ENCODE data around the gene CNN2.

The CNN2 gene

DNA sequence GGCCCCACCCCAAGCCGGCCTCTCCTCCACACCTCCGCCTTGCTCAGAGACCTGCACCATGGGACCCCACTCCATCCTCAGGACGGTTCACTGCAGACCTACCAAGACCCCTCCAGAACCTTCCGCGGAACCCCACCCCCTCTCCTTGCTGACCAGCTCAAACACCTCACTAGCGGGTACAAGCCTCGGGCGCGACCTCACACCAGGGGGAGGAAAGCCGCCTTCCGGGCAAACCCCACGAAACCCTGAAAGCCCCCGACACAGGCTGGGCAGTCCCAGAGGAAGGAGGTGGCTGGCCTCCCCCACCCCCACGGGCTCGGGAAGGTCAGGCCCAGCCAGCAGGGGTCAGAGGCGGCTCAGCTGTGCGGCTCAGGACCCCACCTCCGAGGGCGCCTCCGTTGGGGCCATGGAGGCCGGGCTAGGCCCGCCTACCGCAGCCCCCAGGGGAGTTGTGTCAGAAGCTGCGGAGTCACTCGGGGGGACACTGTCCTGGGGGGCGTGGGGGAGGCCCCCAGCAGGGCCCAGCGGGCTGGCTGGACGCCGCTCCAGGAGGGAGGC lies 16.3 kb upstream of the CNN2 start:
- no peak overlapping the region for H2AFZ ChIP-seq (ENCODE audit: low read depth, low read length)
- H3K27me3 ChIP-seq (ENCODE audit: insufficient read depth, low read length) = no peaks in the 10 kb centered on the region
- H3K36me3 ChIP-seq (ENCODE audit: insufficient read depth, low read length) = peaks cover 44% of the 10 kb centered on the region
- no peaks in the 10 kb centered on the region for H3K4me1 ChIP-seq (ENCODE audit: insufficient read depth, low read length)
- no peak overlapping the region for H3K4me3 ChIP-seq (ENCODE audit: low read length)
- no peaks in the 10 kb centered on the region for H3K9me3 ChIP-seq (ENCODE audit: low read length)

DNA sequence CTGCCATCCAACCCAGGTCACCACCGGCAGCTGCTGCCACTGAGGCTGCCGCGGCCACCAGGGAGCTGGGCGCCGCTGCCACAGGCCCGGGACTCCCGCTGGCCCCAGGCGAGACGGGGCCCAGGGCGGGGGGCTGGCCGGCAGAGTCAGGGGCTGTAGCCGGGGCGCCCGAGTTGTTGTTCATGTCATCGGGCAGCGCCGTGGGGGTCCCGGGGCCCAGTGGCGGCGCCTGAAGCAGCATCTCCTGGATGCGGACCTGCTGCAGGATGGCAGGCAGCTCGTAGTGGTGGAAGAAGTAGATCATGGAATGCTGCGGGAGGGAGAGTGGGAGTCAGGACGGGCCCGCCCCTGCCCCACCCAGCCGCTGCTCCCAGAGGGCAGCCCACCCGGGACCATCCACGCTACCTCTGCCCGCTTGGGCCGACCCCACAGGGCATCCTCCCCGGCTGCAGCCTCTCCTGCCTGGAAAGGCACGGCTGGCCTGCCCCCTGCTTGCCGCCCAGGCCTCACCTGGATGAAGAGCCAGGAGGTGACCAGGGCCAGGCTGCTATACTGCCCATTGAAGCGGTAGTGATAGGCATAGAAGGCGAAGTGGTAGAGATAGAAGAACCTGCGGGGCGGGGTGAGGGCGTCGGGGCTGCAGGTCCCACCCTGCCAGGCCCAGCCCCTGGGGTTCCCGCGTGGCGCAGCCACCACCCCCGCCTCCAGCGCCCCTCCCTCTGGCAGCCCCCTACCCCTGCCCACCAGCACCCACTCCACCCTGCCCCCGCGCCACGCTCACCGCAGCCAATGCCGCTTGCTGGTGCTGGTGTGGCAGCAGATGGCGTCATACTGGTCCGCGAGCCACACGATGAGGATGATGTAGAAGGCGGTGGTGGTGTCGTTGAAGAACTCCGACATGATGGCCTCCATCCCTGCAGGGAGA lies 15.6 kb upstream of the CNN2 start:
- H3K4me3 ChIP-seq (ENCODE audit: low read length) = no peak overlapping the region
- peaks cover 5% of the 10 kb centered on the region for H3K4me1 ChIP-seq (ENCODE audit: insufficient read depth, low read length)
- H3K27me3 ChIP-seq (ENCODE audit: insufficient read depth, low read length) = no peaks in the 10 kb centered on the region
- H3K9me3 ChIP-seq (ENCODE audit: low read length) = no peaks in the 10 kb centered on the region
- H2AFZ ChIP-seq (ENCODE audit: low read depth, low read length) = no peak overlapping the region
- peaks cover 44% of the 10 kb centered on the region for H3K36me3 ChIP-seq (ENCODE audit: insufficient read depth, low read length)

DNA sequence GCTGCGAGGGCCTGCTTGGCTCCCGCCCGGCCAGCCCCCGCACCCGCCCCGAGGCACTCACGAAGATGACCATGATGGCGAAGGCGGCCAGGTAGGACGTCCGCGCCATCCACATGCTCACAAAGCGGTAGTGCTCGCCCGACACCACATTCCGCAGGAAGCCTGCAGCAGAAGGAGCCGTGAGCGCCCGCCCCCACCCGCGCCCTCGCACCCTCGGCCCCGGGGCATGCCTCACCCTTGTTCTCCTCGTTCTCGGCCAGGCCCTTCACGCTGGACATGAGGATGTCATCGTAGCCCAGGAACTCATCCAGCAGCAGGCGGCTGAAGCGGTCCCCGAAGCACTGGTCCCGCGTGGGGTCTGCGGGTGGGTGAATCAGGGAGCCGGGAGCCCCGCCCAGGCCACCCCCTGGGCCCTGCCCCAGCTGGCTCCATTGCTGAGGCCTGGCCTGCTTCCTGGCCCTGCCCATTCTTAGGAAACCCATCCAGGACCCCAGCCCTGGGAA lies 14.5 kb upstream of the CNN2 start:
- Histone ChIP-seq H2AFZ (ENCODE audit: low read depth, low read length) (no peak overlapping the region), H3K4me3 (ENCODE audit: low read length) (no peak overlapping the region), H3K27me3 (ENCODE audit: insufficient read depth, low read length) (no peaks in the 10 kb centered on the region), H3K36me3 (ENCODE audit: insufficient read depth, low read length) (peaks cover 44% of the 10 kb centered on the region), H3K4me1 (ENCODE audit: insufficient read depth, low read length) (peaks cover 15% of the 10 kb centered on the region), H3K9me3 (ENCODE audit: low read length) (no peaks in the 10 kb centered on the region)

DNA sequence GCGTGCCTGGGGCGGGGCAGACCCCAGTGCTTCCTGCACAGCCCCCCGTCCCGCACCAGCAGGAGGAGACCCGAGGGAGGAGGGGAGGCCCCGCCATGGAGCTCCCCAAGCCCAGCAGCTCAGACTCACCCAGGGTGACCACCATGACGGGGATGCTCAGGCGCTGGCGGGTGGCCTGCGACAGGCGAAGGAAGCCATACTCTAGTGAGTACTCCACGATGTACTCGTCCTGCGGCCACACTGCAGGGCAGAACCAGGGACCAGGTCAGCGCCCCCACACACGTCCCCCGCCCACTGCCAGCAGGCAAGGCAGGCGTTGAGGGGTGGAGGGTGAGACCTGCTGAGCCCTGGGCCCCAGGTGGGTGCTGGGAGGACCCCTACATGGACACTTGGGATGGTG lies 14.1 kb upstream of the CNN2 start:
- Histone ChIP-seq H2AFZ (ENCODE audit: low read depth, low read length) (no peak overlapping the region), H3K27me3 (ENCODE audit: insufficient read depth, low read length) (no peaks in the 10 kb centered on the region), H3K36me3 (ENCODE audit: insufficient read depth, low read length) (peaks cover 44% of the 10 kb centered on the region), H3K9me3 (ENCODE audit: low read length) (no peaks in the 10 kb centered on the region), H3K4me1 (ENCODE audit: insufficient read depth, low read length) (peaks cover 19% of the 10 kb centered on the region), H3K4me3 (ENCODE audit: low read length) (no peak overlapping the region)

DNA sequence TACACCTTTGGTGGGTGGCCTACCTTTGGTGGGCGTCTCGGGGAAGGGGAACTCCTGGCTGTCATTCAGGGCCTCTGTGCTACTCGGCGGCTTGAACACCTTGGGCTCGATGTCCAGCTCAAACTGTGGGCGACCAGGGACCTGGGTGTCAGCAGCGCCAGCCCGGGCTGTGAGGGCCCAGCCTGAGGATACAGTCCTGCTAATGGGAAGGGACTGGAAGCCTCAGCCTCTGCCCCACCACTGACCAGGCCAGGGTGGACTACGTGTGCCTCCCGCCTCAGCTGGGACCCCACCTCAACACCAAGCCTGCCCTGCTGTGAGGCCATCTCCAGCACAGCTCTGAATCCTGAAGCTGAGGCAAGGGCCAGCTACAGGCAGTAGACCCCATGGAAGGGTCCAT lies 13.2 kb upstream of the CNN2 start:
- Histone ChIP-seq H3K9me3 (ENCODE audit: low read length) (no peaks in the 10 kb centered on the region), H3K4me3 (ENCODE audit: low read length) (no peak overlapping the region), H2AFZ (ENCODE audit: low read depth, low read length) (no peak overlapping the region), H3K27me3 (ENCODE audit: insufficient read depth, low read length) (no peaks in the 10 kb centered on the region), H3K4me1 (ENCODE audit: insufficient read depth, low read length) (peaks cover 28% of the 10 kb centered on the region), H3K36me3 (ENCODE audit: insufficient read depth, low read length) (peaks cover 48% of the 10 kb centered on the region)

DNA sequence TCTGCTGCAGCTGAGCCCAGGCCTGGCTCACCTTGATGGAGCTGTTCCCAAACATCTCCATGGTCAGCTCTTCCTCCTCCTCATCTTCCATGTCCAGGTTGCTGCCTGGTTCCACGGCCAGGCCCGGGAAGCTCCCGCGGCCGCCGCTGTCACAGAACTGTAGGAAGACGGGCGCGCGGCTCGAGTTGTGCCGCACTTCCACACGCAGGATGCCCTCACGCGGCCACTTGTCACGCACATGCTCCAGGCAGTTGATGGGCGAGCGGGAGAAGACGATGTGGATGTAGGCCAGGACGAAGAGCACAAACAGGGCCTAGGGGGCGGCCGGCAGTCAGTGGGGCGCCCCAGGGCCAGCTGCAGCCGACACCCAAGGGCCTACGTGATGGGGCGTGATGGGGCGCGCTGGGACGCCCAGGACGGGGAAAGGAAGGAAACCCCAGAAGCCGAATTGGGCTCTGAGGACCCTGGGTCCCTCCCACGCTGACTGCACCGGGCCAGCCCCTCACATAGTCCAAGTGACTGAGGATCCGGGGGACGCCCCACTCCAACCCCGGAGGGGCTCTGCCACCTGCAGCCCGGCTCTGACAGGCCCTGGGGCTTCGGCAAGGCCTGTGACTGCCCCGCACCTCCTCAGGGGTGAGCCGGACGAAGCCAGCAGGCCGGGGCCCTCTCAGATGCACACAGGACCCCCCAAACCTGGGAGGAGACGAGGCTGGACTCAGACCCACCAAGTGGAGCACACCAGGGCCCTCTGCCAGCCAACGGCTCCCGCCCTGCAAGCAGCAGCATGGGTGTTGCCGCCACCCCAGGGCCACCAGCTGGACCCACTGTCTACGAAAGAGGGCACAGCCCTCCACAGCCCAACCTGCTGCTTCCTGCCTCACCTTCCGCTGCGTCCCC lies 12.0 kb upstream of the CNN2 start:
- Histone ChIP-seq H3K4me1 (ENCODE audit: insufficient read depth, low read length) (peaks cover 35% of the 10 kb centered on the region), H3K36me3 (ENCODE audit: insufficient read depth, low read length) (peaks cover 47% of the 10 kb centered on the region), H3K4me3 (ENCODE audit: low read length) (no peak overlapping the region)

DNA sequence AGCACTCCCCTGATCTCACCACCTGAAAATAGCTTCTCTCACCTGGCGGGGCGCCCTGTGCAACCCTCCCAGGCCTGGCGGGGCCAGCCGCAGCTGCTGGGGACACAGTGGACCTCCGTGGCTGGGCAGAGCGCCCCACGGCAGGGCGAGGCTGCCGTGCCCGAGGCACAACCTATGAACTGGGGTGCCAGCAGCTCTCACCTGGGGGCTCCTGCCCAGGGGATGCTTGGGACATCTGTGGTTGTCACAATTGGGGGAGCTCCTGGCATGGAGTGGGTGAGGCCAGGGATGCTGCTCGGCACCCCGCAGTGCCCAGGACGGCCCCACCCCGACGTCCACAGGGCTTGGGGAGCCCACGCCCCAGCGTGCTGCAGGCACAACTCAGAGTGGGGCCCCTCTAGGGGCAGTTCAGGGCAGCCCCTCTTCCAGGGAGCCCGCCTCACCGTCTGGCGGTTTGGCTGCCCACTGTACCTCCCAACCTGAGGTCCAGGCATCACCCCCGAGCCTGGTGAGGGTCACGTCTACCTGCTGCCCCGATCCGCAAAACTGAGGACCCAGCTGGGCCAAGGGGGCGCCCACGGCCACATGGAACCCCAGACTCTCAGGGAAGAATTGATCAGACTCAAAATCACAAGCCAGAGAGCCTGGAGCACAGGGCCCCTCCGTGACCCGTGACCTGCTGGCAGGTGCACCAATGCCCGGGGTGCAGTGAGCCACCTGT lies 11.2 kb upstream of the CNN2 start:
- H3K4me1 ChIP-seq (ENCODE audit: insufficient read depth, low read length) = peaks cover 43% of the 10 kb centered on the region
- H3K36me3 ChIP-seq (ENCODE audit: insufficient read depth, low read length) = peaks cover 40% of the 10 kb centered on the region

More for the DNA sequence above, 12.0 kb upstream of the CNN2 start:
- Histone ChIP-seq H3K9me3 (ENCODE audit: low read length) (no peaks in the 10 kb centered on the region), H2AFZ (ENCODE audit: low read depth, low read length) (no peak overlapping the region), H3K27me3 (ENCODE audit: insufficient read depth, low read length) (no peaks in the 10 kb centered on the region)

DNA sequence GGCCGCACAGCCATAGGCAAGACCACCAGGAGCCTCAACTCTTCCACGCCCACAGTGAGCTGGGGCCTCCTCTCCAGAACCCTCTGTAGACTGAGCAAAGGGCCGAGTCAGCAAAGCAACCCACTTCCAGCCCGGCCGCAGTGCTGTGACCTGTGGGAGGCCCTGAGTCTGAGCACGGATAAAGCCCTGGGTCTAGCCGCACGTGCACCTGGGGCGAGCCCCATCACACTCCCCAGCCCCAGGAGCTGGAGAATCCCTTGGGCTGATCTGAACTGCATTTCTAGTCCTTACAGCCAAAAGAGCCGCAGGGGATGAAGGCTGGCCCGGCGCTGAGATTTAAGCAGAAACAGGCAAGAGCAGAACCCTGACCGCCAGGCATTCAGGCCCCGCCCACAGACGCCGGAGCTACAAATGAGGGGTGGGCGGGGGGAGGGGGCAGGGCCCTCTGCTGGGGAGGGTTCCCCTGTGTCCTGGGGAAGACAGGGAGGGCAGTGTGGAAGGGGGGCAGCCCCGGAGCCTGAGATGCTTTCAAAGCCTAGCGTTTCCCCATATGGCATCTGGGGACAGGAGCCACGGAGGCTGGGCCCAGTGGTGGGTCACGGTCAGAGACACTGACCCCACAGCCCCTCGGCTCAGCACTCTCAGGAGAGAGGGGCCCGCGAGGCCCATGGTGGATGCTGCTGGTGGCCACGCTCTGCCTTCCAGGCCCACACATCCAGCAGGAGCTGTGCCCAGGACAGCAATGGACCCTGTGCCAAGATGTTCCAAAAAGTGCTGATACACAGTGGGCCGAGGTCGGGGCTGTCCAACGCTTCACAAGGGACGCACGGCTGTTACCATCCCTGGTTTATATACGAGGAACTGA lies 10.4 kb upstream of the CNN2 start:
- Histone ChIP-seq H3K4me1 (ENCODE audit: insufficient read depth, low read length) (peaks cover 43% of the 10 kb centered on the region), H3K27me3 (ENCODE audit: insufficient read depth, low read length) (no peaks in the 10 kb centered on the region), H2AFZ (ENCODE audit: low read depth, low read length) (no peak overlapping the region), H3K4me3 (ENCODE audit: low read length) (no peak overlapping the region), H3K9me3 (ENCODE audit: low read length) (no peaks in the 10 kb centered on the region), H3K36me3 (ENCODE audit: insufficient read depth, low read length) (peaks cover 38% of the 10 kb centered on the region)

More for the DNA sequence above, 11.2 kb upstream of the CNN2 start:
- no peak overlapping the region for H2AFZ ChIP-seq (ENCODE audit: low read depth, low read length)
- no peak overlapping the region for H3K4me3 ChIP-seq (ENCODE audit: low read length)
- H3K27me3 ChIP-seq (ENCODE audit: insufficient read depth, low read length) = no peaks in the 10 kb centered on the region
- no peaks in the 10 kb centered on the region for H3K9me3 ChIP-seq (ENCODE audit: low read length)

DNA sequence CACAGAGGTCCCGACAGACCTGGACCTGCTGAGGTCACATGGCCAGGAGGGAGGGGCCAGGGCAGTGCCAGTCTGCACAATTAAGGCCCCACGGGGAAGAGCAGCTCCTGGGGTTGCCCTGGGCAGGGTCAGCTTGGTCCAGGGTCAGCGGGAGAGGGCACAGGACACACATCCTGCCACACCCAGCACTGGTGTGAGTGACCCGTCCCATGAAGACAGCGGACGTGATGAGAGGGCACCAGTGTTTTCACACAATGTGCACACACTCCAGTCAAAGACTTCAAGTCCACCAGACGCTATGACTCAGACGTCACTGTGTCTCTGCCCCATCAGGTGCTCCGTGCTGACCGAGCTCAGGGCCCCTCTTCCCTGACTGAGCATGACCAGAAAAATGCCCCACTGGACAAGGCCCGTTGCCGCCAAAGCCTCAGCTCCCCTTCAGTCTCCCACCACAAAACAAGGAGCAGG lies 9.7 kb upstream of the CNN2 start:
- H2AFZ ChIP-seq (ENCODE audit: low read depth, low read length) = no peak overlapping the region
- peaks cover 32% of the 10 kb centered on the region for H3K36me3 ChIP-seq (ENCODE audit: insufficient read depth, low read length)
- H3K27me3 ChIP-seq (ENCODE audit: insufficient read depth, low read length) = no peaks in the 10 kb centered on the region
- H3K9me3 ChIP-seq (ENCODE audit: low read length) = no peaks in the 10 kb centered on the region
- H3K4me1 ChIP-seq (ENCODE audit: insufficient read depth, low read length) = peaks cover 43% of the 10 kb centered on the region
- no peak overlapping the region for H3K4me3 ChIP-seq (ENCODE audit: low read length)

DNA sequence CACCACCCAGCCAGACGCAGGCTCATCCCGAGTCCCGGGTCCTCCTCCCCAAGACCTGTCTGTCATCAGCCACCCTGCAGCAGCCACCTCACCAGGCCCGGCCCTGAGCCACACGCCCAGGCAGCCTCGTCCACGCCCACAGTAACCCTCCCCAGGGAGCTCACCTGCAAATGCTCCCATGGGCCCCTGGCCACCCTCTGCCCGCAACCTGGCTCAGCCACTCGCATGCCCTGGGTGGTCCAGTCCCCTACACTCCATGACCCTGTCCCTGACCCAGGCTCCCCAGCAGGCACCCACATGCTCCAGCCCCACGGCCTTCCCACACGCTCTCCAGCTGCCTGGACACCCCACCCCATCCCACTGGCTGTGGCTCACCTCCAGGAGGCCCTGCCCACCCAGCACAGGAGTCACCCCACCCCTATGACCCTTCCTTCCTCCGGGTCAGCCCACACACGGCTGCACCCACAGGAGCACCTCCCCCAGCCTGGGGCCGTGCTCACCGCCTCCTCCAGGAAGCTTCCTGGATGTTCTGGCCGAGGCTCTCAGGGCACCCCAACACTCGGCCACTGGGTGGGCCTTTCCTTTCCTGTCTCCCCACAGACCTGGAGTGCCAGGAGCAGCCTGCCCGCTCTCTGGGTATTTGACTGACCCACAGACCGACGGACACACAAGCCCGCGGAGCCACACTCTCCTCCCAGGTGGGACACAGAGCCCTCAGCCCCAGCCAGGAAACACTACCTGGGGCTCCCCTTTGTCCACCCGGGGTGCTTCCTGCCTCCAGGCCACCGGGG lies 9.1 kb upstream of the CNN2 start:
- H2AFZ ChIP-seq (ENCODE audit: low read depth, low read length) = no peak overlapping the region
- peaks cover 26% of the 10 kb centered on the region for H3K36me3 ChIP-seq (ENCODE audit: insufficient read depth, low read length)
- H3K4me3 ChIP-seq (ENCODE audit: low read length) = no peak overlapping the region

DNA sequence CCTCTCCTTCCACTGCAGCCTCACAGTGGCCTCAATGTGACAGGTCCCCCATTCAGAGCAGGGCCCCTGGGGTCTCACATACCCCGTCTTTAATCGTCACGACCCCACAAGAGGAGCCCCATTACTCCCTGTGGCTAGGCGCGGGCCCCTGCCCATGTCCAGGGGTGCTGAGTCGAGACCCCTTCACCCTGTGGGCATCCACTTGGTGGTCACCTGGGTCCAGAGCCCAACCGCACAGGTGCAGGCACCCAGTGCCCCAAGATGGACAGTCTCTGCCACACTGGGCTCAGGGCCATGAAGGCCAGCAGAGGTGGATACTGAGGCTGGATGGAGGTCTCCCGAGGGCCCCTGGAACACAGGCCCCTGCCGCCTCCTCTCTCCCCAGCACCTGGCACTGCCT lies 8.5 kb upstream of the CNN2 start:
- H3K36me3 ChIP-seq (ENCODE audit: insufficient read depth, low read length) = peaks cover 21% of the 10 kb centered on the region
- H2AFZ ChIP-seq (ENCODE audit: low read depth, low read length) = no peak overlapping the region
- peaks cover 43% of the 10 kb centered on the region for H3K4me1 ChIP-seq (ENCODE audit: insufficient read depth, low read length)
- H3K27me3 ChIP-seq (ENCODE audit: insufficient read depth, low read length) = no peaks in the 10 kb centered on the region
- no peaks in the 10 kb centered on the region for H3K9me3 ChIP-seq (ENCODE audit: low read length)
- no peak overlapping the region for H3K4me3 ChIP-seq (ENCODE audit: low read length)

More for the DNA sequence above, 9.1 kb upstream of the CNN2 start:
- peaks cover 43% of the 10 kb centered on the region for H3K4me1 ChIP-seq (ENCODE audit: insufficient read depth, low read length)
- no peaks in the 10 kb centered on the region for H3K27me3 ChIP-seq (ENCODE audit: insufficient read depth, low read length)
- no peaks in the 10 kb centered on the region for H3K9me3 ChIP-seq (ENCODE audit: low read length)

All from neuron (in vitro differentiated cells).